SK-N-SH (cell line): ENCODE data around the gene SERPINE1.

Experiments used
- CHD2 ChIP-seq: fragments of 150-350 bp; IDR thresholded peaks from 2 replicates; pipeline ENCODE4 v1.6.1; 2018; ENCODE audit warnings: low read length; ENCODE audit not compliant: partially characterized antibody
- ELF1 ChIP-seq: IDR thresholded peaks from 2 replicates; pipeline ENCODE4 v1.4.0; 2012
- EZH2phosphoT487 ChIP-seq: fragments of 200-600 bp; sonication (generic); IDR thresholded peaks from 2 replicates; pipeline ENCODE4 v1.6.1; 2017; ENCODE audit warnings: low read depth, mixed run types, mild to moderate bottlenecking, antibody characterized with exemption, moderate library complexity, borderline replicate concordance
- JUND ChIP-seq: IDR thresholded peaks from 2 replicates; pipeline ENCODE4 v1.4.0; 2012
- RFX5 ChIP-seq: IDR thresholded peaks from 2 replicates; pipeline ENCODE4 v1.6.1; 2012; ENCODE audit warnings: mild to moderate bottlenecking, improper control_type of control experiment, low read length
- YY1 ChIP-seq: IDR thresholded peaks from 2 replicates; pipeline ENCODE4 v1.4.0; 2012; ENCODE audit warnings: low read depth, mild to moderate bottlenecking
- TF ChIP-seq, protein P1 (sequence below): fragments of 200-600 bp; sonication (generic); IDR thresholded peaks from 2 replicates; pipeline ENCODE4 v1.6.1; 2017; ENCODE audit warnings: antibody characterized with exemption, mild to moderate bottlenecking, moderate library complexity

- no peak for TF ChIP-seq ELF1
- TF ChIP-seq, protein P1, sequence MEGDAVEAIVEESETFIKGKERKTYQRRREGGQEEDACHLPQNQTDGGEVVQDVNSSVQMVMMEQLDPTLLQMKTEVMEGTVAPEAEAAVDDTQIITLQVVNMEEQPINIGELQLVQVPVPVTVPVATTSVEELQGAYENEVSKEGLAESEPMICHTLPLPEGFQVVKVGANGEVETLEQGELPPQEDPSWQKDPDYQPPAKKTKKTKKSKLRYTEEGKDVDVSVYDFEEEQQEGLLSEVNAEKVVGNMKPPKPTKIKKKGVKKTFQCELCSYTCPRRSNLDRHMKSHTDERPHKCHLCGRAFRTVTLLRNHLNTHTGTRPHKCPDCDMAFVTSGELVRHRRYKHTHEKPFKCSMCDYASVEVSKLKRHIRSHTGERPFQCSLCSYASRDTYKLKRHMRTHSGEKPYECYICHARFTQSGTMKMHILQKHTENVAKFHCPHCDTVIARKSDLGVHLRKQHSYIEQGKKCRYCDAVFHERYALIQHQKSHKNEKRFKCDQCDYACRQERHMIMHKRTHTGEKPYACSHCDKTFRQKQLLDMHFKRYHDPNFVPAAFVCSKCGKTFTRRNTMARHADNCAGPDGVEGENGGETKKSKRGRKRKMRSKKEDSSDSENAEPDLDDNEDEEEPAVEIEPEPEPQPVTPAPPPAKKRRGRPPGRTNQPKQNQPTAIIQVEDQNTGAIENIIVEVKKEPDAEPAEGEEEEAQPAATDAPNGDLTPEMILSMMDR: no peak
- no peak for TF ChIP-seq CHD2
- TF ChIP-seq JUND: no peak
- no peak for TF ChIP-seq RFX5
- TF ChIP-seq EZH2phosphoT487: no peak
- no peak for TF ChIP-seq YY1
Observed at GRCh38 chr7:101173752-101174244, 46.9 kb downstream of the SERPINE1 start.
